Measurements from ENCODE around the gene SPOUT1.
A peak's percentile ranks its signal among the peaks of the same experiment; 100 is the strongest.

The SPOUT1 gene

DNA sequence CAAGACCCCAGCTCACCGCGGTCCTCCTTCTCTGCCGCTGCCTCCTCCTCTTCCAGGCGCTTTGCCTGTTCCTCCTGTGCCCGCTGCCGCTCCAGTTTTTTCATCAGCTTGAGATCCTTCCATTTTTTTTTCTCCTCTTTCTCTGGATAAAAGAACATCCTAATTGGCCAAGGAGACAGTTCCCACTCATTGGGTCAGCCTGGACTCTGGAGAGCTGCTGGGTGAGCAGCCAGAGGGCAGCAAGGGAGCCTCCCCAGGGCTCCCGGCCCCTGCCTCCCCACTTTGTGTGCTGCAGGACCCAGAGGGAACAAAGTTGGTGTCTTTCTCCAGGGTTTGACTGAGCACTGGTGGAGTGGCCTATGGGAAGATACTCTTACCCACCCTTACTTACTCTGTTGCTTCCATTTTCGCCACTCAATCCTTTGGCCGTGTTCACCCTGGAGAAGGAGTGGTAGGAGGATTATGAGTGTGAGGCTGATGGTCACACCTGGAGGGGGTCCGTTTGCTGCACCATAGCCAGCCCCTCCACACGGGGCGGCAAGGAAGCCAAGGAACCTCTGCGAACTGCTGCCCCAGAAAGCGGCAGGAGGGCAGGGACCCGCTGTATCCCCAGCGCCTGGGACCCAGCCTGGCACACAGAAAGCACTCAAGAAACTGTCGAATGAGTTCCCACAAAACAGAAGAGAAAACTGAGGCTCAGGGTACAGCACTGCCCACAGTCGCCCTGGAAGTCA is 708 bp downstream of the SPOUT1 start:
- H3K27ac ChIP-seq, result peak overlapping the region; percentile 96
- TF ChIP-seq ZFX (IDR thresholded peaks at IDR 0.05; ENCODE audit: borderline replicate concordance), result no peak
- TF ChIP-seq, protein P1, sequence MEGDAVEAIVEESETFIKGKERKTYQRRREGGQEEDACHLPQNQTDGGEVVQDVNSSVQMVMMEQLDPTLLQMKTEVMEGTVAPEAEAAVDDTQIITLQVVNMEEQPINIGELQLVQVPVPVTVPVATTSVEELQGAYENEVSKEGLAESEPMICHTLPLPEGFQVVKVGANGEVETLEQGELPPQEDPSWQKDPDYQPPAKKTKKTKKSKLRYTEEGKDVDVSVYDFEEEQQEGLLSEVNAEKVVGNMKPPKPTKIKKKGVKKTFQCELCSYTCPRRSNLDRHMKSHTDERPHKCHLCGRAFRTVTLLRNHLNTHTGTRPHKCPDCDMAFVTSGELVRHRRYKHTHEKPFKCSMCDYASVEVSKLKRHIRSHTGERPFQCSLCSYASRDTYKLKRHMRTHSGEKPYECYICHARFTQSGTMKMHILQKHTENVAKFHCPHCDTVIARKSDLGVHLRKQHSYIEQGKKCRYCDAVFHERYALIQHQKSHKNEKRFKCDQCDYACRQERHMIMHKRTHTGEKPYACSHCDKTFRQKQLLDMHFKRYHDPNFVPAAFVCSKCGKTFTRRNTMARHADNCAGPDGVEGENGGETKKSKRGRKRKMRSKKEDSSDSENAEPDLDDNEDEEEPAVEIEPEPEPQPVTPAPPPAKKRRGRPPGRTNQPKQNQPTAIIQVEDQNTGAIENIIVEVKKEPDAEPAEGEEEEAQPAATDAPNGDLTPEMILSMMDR (IDR thresholded peaks at IDR 0.05), result no peak

DNA sequence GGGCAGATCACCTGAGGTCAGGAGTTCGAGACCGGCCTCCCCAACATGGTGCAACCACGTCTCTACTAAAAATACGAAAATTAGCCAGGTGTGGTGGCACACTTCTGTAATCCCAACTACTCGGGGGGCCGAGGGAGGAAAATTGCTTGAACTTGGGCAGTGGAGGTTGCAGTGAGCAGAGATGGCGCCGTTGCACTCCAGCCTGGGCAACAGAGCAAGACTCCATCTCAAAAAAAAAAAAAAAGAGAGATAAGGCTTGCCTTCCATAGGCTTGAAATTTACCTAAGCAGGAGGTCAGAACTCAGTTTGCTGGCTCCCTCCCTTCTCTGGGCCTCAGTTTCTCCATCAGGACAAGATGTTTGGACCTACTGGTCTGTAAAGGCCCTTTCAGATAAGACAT is 1.3 kb downstream of the SPOUT1 start:
- peak overlapping the region; percentile 96 for H3K27ac ChIP-seq
- no peak for TF ChIP-seq ZFX (IDR thresholded peaks at IDR 0.05; ENCODE audit: borderline replicate concordance)
- TF ChIP-seq, protein P1 (IDR thresholded peaks at IDR 0.05), result 0 out of 2 replicates have a peak, but pooled peaks have one; percentile 18

DNA sequence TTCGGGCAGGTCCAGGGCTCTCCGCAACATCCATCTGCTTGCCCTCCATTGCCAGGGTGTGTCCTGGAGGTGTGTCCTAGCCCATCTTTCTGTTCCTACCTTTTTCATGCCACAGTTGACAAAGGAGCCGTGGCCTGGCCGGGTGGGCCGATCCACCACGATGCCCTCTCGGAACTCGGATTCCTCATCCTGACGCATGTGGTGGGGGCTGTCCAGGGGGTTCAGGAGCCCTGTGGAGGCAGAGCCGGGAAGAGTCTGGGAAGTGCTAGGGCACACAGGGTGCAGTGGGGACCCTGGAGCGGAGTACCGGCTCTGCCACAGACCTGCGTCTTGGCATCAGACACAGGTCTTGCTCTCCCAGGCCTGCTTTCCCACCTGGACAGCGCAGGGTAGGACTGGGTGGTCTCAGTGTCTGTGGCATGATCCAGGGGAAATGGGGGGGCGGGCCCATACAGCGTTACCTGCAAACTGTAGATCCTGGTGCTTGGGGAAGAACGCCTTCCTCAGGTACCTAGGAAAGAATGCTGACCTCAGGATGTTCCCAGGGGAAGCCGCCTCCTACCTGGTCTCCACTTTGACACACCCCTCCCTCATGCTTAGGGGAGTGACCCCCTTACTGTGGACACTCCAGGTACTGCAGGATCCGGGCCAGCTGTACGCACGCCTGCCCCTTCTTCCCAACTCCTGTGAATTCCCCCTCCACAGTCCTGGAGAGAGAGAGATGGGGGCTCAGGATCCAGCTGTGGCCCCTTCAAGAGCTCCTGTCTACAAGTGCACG is 3.5 kb downstream of the SPOUT1 start:
- no peak for TF ChIP-seq ZFX (IDR thresholded peaks at IDR 0.05; ENCODE audit: borderline replicate concordance)
- TF ChIP-seq, protein P1 (IDR thresholded peaks at IDR 0.05), result no peak
- peak overlapping the region; percentile 96 for H3K27ac ChIP-seq

DNA sequence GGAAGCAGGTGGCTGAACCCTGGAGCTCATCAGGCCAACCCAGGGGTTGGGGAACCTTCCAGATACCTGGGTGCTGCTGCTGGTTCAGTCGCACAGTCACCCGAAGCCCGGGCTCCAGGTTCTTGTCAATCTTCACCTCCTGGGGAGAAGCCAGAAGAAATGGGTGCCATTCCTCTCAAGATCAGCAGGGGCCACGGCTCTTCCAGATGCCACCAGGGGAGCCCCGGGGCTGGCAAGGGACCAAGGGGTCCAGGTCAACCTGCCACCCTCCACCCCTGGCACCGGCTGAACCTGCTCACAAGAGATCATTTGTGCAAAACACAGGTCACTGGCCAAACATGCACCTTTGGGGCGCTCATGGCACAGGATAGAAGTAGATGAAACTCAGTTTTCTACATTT is 4.7 kb downstream of the SPOUT1 start:
- TF ChIP-seq, protein P1 (IDR thresholded peaks at IDR 0.05), result no peak
- no peak for TF ChIP-seq ZFX (IDR thresholded peaks at IDR 0.05; ENCODE audit: borderline replicate concordance)
- H3K27ac ChIP-seq, result peak overlapping the region; percentile 96

DNA sequence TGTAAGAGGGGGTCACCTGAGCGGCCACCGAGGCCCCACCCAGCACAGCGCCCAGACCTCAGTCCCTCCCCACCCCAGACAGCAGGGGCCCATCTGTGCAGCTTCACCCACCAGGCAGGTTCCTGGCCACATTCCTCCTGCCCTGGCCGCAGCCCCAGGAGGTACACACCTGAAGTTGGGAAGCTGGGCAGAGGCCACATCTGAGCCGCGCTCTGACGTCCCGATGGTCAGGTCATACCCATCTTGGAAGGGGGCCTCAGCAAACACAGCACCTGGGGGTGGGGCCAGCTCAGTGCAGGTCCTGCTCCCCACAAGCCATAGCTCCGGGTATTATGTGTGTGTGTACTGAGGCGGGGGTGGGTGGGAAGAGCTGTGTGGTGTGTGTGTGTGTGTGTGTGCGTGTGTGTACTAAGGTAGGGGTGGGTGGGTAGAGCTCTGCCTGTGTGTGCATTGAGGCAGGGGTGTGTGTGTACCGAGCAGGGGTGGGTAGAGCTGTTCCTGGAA is 5.6 kb downstream of the SPOUT1 start:
- H3K27ac ChIP-seq, result peak overlapping the region; percentile 96
- no peak for TF ChIP-seq ZFX (IDR thresholded peaks at IDR 0.05; ENCODE audit: borderline replicate concordance)
- TF ChIP-seq, protein P1 (IDR thresholded peaks at IDR 0.05), result no peak

DNA sequence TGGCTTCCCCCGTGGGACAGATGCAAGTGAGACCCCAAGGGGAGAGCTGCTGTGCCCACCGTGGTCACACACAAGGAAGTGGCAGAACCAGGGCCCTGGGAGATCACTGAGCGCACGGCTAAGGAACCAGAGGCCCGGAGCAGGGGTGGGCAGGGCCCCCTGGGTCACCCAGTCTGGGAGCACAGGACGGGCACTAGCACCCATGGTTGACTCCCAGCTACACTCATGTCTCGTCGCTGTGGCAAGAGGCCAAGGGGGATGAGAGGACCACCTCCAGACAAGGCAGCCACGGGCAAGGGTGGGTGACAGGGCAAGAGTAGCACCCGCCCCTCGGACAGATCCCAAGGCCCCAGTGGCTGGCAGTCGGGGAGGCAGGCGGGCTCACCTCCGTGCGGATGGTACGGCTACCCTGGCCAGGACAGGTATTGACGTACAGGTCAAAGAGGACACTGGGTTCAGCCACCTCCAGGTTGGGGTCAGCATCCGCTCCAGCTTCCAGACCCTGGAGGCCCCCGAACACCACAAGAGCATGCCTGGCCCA is 6.2 kb downstream of the SPOUT1 start:
- TF ChIP-seq, protein P1 (IDR thresholded peaks at IDR 0.05), result no peak
- no peak for TF ChIP-seq ZFX (IDR thresholded peaks at IDR 0.05; ENCODE audit: borderline replicate concordance)
- peak overlapping the region; percentile 96 for H3K27ac ChIP-seq
